ENCODE results near the gene NR5A1. TPM values are rescaled to one million over a fixed set of nuclear protein-coding genes. Genes with fewer than 3 reads are reported as not detected.

NR5A1 gene
- total RNA-seq, 4 donors from 2014 or later, result not detected

- TF ChIP-seq, protein P1, sequence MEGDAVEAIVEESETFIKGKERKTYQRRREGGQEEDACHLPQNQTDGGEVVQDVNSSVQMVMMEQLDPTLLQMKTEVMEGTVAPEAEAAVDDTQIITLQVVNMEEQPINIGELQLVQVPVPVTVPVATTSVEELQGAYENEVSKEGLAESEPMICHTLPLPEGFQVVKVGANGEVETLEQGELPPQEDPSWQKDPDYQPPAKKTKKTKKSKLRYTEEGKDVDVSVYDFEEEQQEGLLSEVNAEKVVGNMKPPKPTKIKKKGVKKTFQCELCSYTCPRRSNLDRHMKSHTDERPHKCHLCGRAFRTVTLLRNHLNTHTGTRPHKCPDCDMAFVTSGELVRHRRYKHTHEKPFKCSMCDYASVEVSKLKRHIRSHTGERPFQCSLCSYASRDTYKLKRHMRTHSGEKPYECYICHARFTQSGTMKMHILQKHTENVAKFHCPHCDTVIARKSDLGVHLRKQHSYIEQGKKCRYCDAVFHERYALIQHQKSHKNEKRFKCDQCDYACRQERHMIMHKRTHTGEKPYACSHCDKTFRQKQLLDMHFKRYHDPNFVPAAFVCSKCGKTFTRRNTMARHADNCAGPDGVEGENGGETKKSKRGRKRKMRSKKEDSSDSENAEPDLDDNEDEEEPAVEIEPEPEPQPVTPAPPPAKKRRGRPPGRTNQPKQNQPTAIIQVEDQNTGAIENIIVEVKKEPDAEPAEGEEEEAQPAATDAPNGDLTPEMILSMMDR (IDR thresholded peaks at IDR 0.05; ENCODE audit: low read depth), result no peak
Measured at GRCh38 chr9:124498040-124498439, 9.2 kb downstream of the NR5A1 start.

DNA sequence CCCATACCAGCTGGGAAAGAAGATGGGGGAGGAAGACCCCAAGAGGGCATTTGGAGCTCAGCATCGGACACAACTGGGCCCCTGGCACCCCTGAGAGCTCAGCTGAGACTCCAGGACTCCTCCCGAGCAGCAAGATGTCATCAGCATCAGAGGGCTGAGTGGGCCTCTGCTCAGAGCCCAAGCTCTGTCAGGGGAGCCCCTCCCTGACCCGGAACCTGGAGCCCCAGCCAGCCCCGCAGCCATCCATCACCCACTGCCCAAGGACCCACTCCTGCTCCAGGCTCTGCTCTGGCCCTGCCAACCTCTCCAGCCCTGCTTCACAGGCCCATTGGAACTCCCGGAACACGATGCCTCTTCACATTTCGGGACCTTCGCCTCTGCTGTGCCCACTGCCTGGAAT lies 9.8 kb downstream of the NR5A1 start:
- TF ChIP-seq, protein P1 (IDR thresholded peaks at IDR 0.05; ENCODE audit: low read depth), result no peak

DNA sequence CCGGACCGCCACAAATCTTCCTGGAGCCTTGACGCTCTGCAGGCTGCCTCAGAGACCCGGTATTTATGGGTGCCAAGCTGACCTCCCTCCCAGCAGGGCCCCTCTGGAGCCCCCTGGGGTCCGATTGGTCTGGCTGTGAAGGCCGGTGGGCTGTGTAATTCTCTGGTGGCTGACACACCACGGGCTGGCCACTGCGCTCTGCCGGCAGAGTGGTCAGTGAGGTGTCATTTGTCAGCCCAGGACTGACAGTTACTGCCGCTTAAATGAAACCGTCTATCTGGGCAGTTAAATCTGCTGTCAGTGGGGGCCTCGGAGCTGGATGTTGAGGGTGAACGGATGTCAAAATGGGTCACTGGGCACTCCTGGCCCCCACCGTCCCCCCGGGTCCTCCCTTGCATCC lies 10.7 kb downstream of the NR5A1 start:
- TF ChIP-seq, protein P1 (IDR thresholded peaks at IDR 0.05; ENCODE audit: low read depth), result no peak

DNA sequence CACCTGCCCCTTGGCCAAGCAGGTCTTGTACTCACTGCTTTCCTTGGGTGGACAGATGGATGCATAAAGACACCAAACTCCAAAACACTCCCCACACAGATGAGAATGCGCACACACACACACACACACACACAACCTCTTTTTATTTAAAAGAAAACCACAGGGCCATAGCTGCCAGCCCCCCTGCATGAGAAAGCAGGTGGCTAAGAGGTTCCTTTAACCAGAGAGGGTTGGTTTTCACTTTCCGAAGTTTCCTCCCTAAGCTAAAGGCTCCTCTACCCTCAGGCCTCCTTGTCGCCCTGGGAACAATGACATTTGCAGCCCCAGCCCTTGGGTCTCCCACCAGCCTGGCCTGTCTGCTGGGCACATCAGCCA lies 11.1 kb downstream of the NR5A1 start:
- TF ChIP-seq, protein P1 (IDR thresholded peaks at IDR 0.05; ENCODE audit: low read depth), result no peak

- TF ChIP-seq, protein P1 (IDR thresholded peaks at IDR 0.05; ENCODE audit: low read depth), result no peak
Measured at GRCh38 chr9:124495126-124496074, 11.8 kb downstream of the NR5A1 start.

- TF ChIP-seq, protein P1 (IDR thresholded peaks at IDR 0.05; ENCODE audit: low read depth), result no peak
Measured at GRCh38 chr9:124493794-124494479, 13.3 kb downstream of the NR5A1 start.

GRCh38 chr9:124493218-124493617 lies 14.0 kb downstream of the NR5A1 start:
- TF ChIP-seq, protein P1 (IDR thresholded peaks at IDR 0.05; ENCODE audit: low read depth), result no peak
